Inflammatory macrophage treated with lipopolysaccharide for 1 hour (primary cell): ENCODE measurements around the gene EPHA4.

ENCODE experiments used
- DNase-seq, 2 donors: peaks; one replicate each; pipeline ENCODE4 v3.0.0-alpha.2; 2020 to 2022

EPHA4 gene

GRCh38 chr2:221572219-221572820, at the start of gene EPHA4:
EPHA4 (minus strand) TSS chr2:221572304; CDS start chr2:221572248, 56 bp downstream.
- DNase-seq, result peak; percentile 60 to 78

GRCh38 chr2:221618007-221618406, 45.9 kb upstream of the EPHA4 start:
- DNase-seq, result no peak

- no peak for DNase-seq
Observed at GRCh38 chr2:221616561-221616960, 44.5 kb upstream of the EPHA4 start.

GRCh38 chr2:221614274-221614673, 42.2 kb upstream of the EPHA4 start:
- DNase-seq, result no peak

DNA sequence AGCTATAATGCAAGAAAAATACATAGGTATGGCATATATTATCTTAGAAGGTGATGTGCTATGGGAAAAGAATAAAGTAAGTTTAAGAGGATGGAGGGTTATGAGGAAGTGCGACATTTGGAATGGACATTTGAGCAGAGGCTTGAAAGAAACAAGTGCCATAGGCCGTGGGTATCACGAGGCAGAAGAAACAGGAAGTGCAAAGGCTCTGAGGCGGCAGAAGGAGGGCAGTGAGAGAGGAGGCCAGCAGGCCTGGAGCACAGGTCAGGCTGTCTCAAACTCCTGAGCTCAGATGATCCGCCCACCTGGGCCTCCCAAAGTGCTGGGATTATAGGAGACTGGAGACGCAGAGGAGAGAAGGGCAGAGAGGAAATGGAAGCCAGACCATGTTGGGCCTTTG, 40.7 kb upstream of the EPHA4 start:
- no peak for DNase-seq

DNA sequence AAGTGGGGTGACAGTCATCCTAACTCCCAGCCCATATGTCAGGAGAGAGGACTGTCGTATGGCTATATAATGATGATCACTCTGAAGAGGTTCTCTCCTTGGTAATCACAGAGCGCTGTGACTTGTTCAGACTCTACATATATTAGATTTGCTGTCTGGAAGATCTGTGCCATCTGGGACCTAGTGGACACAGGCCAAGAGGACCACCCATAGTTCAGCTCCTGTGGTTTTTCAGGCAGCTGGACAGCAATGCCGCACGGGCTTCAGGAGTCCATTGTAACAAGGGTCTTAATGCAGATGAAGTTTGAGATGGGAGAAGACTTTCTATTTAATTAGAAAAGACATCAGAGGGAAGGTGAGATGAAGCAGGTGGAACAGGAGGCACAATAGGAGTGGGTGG, 40.1 kb upstream of the EPHA4 start:
- DNase-seq, result no peak

DNA sequence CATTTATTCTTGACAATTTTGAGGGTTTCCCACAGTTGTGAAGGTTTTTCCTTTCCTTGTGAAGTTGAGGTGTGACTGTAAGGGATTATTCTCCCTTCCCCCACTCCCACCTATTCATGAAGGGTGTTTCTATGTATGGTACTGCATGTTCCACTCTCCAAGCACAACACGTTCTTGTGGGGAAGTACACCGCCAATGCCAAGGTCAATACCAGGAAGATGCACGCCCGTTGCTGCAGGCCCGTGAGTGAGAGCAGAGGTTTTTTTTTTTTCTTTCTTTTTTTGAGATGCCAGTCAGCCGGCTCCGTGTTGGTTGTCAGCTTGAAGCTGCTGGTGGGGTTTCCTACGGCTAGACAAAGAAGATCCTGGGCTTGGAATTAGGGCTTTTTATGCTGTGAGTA, 38.6 kb upstream of the EPHA4 start:
- DNase-seq, result no peak

- no peak for DNase-seq
Observed at GRCh38 chr2:221610255-221610654, 38.2 kb upstream of the EPHA4 start.

GRCh38 chr2:221608442-221608841, 36.3 kb upstream of the EPHA4 start:
- no peak for DNase-seq

- no peak for DNase-seq
Observed at GRCh38 chr2:221606424-221606823, 34.3 kb upstream of the EPHA4 start.

DNA sequence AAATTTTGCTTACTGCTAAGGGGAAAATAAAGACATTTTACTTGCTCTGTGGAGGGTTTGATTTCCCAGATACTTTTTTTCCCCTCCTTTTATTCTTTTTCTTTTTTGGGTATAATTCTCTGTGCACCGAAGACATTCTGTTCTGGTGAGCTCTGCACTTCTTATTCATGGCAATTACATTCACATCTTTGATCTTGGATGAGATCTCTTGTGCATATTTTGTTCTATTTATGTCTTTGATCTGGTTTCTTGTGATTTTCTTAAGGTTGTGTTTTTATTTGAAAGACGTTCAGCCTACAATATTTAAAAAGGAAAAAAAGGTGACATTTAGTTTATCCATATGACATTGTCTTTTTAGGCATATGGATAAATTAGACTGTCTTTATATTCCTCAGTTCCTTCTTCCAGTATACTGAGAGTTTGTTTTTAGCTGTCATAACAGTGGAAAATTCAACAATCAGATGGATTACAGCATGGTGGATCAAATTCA, 33.7 kb upstream of the EPHA4 start:
- no peak for DNase-seq

GRCh38 chr2:221602938-221603337, 30.8 kb upstream of the EPHA4 start:
- DNase-seq, result no peak

GRCh38 chr2:221601376-221601775, 29.3 kb upstream of the EPHA4 start:
- no peak for DNase-seq

DNA sequence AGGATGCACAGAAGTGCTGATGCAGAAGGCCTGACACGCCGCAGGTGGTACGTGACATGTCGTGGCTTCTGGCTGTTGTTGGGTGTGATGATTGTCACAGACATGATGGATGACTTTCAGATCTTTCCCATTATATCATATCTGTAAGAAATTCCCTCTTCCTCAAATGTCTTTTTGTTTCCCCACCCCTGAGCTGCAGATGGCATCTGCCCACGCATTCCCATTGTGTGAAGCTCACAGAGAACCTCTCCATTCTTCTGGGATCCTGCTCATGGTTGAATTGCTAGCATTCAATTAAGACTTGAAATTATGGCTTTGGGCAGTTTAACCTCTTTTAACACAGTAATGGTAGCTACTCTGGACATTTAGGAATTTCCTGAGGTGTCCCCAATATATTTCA, 28.3 kb upstream of the EPHA4 start:
- DNase-seq, result no peak

DNA sequence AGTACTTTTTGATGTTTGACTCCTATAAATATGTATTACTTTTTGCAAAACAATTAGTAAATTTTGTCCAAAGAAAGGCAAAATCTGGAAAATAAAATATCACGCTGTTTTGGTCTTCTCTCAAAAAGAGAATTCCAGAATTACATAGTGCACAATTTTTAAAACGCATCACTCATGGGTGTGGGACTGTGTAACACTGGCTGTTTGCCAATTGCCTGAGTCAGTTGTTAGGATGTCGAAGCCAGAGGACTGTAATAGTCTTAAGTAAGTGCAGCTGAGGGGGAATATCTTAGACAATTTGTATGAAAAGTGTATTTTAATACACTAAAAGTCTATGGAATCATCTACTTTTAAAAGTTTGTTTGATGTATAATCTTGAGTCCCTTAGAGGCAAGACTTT, 24.1 kb upstream of the EPHA4 start:
- no peak for DNase-seq

DNA sequence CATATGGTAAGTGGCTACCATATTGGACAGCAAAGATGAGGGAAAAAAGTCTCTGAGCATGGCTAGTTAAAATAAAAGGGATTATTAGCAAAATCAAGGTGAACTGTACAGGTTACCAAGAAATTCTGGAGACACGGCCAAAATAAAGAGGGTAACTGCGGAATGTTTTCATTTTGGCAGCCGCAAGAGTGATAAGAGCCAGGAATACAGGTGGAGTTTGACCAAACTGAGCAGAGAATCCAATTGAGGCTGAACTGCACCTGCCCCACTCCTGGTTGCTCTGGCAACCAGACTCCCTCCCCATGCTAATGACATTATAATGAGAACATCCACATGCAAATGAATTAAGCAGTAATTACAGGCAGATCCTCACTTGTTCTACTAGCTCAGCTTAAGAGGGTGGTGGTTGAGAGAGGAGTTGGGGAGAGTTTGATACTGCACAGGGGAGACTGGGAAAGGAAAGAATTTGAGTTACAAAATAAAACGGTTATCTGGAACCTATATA, 18.8 kb upstream of the EPHA4 start:
- no peak for DNase-seq

- no peak for DNase-seq
Observed at GRCh38 chr2:221589696-221590095, 17.6 kb upstream of the EPHA4 start.

- no peak for DNase-seq
Observed at GRCh38 chr2:221588306-221588985, 16.3 kb upstream of the EPHA4 start.

DNA sequence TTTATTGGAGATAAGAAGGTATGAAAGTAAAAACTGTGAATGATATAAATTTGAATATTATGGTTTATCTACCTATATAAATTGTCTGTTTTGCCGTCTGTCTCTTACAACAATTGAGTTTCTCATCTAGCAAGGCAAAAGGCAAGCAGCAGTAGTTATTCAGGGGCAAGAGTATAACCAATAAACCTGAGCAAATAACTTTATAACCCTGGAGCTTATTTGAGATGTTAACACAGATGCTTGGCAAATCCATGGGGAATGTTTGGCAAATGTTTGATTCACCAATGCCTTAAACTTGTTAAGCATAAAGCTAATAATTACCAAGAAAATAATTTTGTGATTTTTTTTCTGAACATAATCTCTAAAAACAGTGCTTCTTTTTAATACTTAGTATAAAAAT, 9.9 kb upstream of the EPHA4 start:
- no peak for DNase-seq

DNA sequence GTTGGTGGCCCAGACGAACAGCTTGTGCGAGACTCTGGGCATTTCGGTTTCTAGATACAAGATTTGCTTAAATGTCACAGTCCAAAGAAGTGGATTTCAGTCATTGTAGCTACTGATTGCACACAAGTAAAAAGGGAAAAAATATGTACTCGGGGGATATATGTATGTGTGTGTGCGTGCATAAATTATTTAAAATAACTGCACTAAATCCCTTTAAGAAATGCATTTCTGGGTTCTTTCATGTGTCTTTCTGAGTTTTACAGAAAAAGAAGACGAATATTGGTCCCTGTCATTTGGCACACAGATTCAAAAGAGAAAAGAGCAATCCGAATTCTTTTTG, 2.1 kb upstream of the EPHA4 start:
- no peak for DNase-seq

- peak; percentile 50 to 87 for DNase-seq
Observed at GRCh38 chr2:221573430-221574230, 1.5 kb upstream of the EPHA4 start.

- peak; percentile 8 to 19 for DNase-seq
Observed at GRCh38 chr2:221572821-221573429, 821 bp upstream of the EPHA4 start.

DNA sequence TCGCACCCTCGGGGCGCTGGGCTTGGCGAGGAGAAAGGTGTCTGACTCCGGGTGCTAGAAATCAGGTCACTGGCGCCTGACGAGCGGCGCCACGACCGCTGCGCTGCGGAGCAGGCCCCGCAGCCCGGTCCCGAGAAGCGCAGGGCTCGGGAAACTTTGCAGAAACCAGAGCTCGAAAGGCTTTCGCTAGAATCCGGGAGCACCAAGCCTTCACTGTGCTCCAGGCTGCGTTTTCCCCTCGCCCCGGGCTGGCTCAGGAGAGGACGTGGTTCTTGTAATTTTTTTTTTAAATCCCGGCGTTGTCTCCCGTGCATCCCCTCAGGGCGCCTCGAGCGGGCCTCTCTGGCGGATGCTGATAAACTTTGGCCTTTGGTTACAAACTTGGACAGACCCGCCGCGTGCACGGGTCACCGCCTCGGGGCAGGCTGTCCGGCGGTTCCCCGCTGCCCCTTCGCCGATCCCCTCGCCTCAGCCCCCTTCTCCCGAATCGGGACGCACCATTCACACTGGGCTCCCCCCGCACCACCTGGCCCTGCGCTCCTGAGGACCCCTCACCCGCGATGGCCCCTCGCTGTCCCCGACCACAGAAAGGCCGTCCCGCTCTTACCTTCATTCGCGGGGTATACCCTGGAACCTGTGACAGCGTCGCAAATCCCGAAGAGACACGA, 419 bp downstream of the EPHA4 start:
- no peak for DNase-seq
